ENCODE data around the gene NDUFS7. TPM values are rescaled to one million over a fixed set of nuclear protein-coding genes. Genes with fewer than 3 reads are reported as not detected.

The NDUFS7 gene
- total RNA-seq, 1 donor from 2014 or later: 84.3 TPM

- CTCF ChIA-PET: no interaction called here
- intact Hi-C loops (cut with micrococcal nuclease): no loop called here
- no peaks in the 10 kb centered on the region for H3K36me3 Mint-ChIP-seq (ENCODE audit: low read depth)
- no peaks in the 10 kb centered on the region for H3K27me3 Mint-ChIP-seq
- H3K9me3 Mint-ChIP-seq: no peaks in the 10 kb centered on the region
- no peak for ATAC-seq (ENCODE audit: low read depth)
- DNase-seq: no peak
- H3K27ac Mint-ChIP-seq: no peak overlapping the region
- peaks cover 17% of the 10 kb centered on the region for H3K4me1 Mint-ChIP-seq
- TF ChIP-seq, protein P1, sequence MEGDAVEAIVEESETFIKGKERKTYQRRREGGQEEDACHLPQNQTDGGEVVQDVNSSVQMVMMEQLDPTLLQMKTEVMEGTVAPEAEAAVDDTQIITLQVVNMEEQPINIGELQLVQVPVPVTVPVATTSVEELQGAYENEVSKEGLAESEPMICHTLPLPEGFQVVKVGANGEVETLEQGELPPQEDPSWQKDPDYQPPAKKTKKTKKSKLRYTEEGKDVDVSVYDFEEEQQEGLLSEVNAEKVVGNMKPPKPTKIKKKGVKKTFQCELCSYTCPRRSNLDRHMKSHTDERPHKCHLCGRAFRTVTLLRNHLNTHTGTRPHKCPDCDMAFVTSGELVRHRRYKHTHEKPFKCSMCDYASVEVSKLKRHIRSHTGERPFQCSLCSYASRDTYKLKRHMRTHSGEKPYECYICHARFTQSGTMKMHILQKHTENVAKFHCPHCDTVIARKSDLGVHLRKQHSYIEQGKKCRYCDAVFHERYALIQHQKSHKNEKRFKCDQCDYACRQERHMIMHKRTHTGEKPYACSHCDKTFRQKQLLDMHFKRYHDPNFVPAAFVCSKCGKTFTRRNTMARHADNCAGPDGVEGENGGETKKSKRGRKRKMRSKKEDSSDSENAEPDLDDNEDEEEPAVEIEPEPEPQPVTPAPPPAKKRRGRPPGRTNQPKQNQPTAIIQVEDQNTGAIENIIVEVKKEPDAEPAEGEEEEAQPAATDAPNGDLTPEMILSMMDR (IDR thresholded peaks at IDR 0.05): no peak
- POLR2A ChIA-PET: interaction anchor here (1.1 kb wide), 1 partner anchor 70 kb away, joined by 3 read pairs; no protein-coding TSS in a partner anchor
- no peak overlapping the region for H3K4me3 Mint-ChIP-seq
These were observed 34.5 kb upstream of the NDUFS7 start for GRCh38 chr19:1349211-1349610.

DNA sequence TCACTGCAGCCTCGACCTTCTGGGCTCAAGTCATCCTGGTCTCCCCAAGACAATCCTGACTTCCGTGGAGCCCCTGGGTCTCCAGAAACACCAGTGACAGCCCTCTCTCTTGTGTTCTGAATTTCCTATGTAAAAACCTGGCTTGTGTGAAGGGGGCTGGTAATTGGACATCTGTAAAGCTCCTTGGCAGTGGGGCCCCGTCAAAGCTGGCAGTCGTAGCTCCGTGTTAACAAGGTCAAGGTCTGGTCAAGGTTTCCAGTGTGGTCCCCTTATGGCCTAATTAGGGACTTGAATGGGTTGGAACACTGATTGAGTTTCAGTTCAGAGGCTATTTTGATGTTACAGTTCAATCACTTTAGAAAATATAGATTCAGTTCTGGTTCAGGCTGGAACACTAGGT is 32.8 kb upstream of the NDUFS7 start:
- ATAC-seq (ENCODE audit: low read depth) (no peak), DNase-seq (no peak)
- Mint-ChIP-seq H3K4me1 (peaks cover 11% of the 10 kb centered on the region), H3K27me3 (no peaks in the 10 kb centered on the region), H3K36me3 (ENCODE audit: low read depth) (peaks cover 2% of the 10 kb centered on the region), H3K4me3 (no peak overlapping the region), H3K27ac (no peak overlapping the region), H3K9me3 (no peaks in the 10 kb centered on the region)
- POLR2A ChIA-PET: no interaction called here
- intact Hi-C loops (cut with micrococcal nuclease): loop anchor here (5.0 kb wide), 1 partner anchor 56 kb away; the partner anchor contains the start of gene DAZAP1
- CTCF ChIA-PET: no interaction called here
- TF ChIP-seq, protein P1 (IDR thresholded peaks at IDR 0.05): no peak

GRCh38 chr19:1351381-1351851 is 32.3 kb upstream of the NDUFS7 start:
- peaks cover 4% of the 10 kb centered on the region for H3K36me3 Mint-ChIP-seq (ENCODE audit: low read depth)
- no peak for ATAC-seq (ENCODE audit: low read depth)
- H3K4me3 Mint-ChIP-seq: no peak overlapping the region
- TF ChIP-seq, protein P1 (IDR thresholded peaks at IDR 0.05): no peak
- no peaks in the 10 kb centered on the region for H3K27me3 Mint-ChIP-seq
- CTCF ChIA-PET: no interaction called here
- POLR2A ChIA-PET: no interaction called here
- H3K4me1 Mint-ChIP-seq: peaks cover 15% of the 10 kb centered on the region
- no peak for DNase-seq
- H3K9me3 Mint-ChIP-seq: no peaks in the 10 kb centered on the region
- intact Hi-C loops (cut with micrococcal nuclease): loop anchor here (5.0 kb wide), 1 partner anchor 56 kb away; the partner anchor contains the start of gene DAZAP1
- H3K27ac Mint-ChIP-seq: no peak overlapping the region

DNA sequence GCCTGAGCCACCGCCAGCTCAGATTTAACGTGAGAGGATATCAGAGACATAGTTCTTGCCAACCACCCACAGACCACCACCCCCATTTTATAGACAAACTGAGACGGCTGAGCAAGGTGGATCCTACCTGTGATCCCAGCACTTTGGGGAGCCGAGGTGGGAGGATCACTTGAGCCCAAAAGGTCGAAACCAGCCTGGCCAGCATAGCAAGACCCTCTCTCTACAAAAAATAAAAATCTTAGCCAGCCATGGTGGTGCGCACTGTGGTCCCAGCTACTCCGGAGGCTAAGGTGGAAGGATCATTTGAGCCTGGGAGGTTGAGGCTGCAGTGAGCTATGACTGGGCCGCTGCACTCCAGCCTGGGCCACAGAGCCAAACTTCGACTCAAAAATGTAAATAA is 30.6 kb upstream of the NDUFS7 start:
- CTCF ChIA-PET: interaction anchor here (0.6 kb wide), 1 partner anchor 23 kb away, joined by 3 read pairs; no protein-coding TSS in a partner anchor

DNA sequence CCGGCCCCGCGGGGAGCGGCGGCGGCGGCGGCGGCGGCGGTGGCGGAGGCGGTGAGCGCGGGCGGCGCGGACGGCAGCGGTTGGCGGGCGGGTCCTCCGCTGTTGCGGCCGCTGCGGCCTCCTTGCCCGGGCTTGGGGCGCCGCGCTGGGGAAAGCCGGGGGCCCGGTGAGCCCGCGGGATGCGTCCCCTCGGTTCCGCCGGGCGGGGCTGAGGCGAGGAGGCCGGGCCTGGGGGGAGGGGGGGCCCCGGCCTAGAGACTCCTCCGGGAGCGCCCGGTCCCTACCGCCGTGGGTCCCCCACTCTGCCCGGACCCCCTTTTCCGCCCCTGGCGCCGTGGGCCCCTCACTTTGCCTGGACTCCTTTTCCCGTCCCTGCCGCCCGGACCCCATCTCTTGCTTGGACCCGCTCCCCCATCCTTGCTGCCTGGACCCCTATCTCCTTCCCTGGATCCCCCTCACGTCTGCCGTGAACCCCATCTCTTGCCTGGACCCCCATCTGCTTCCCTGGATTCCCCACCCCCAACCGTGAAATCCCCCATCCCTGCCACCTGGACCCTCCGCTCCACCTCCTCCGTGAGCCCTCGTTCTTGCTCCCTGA is 28.6 kb upstream of the NDUFS7 start:
- Mint-ChIP-seq H3K36me3 (ENCODE audit: low read depth) (peaks cover 38% of the 10 kb centered on the region), H3K27me3 (no peaks in the 10 kb centered on the region), H3K9me3 (no peaks in the 10 kb centered on the region), H3K27ac (no peak overlapping the region), H3K4me3 (peak overlapping the region; percentile 86), H3K4me1 (peaks cover 13% of the 10 kb centered on the region)
- intact Hi-C loops (cut with micrococcal nuclease): loop anchor here (1.0 to 5.0 kb wide), 3 partner anchors 28 to 78 kb away; partner anchors contain the start of genes DAZAP1, FAM174C and NDUFS7
- TF ChIP-seq, protein P1 (IDR thresholded peaks at IDR 0.05): no peak
- peak; percentile 53 for ATAC-seq (ENCODE audit: low read depth)
- DNase-seq: no peak
- CTCF ChIA-PET: interaction anchor here (0.6 kb wide), 1 partner anchor 50 kb away, joined by 3 read pairs; no protein-coding TSS in a partner anchor
- POLR2A ChIA-PET: interaction anchor here (0.6 to 1.7 kb wide), 7 partner anchors 8 to 86 kb away, joined by 3 to 13 read pairs (median 6); partner anchors contain the start of genes CIRBP and FAM174C

More for the DNA sequence above, 30.6 kb upstream of the NDUFS7 start:
- Mint-ChIP-seq H3K27me3 (no peaks in the 10 kb centered on the region), H3K27ac (no peak overlapping the region), H3K9me3 (no peaks in the 10 kb centered on the region), H3K4me3 (no peak overlapping the region), H3K36me3 (ENCODE audit: low read depth) (peaks cover 18% of the 10 kb centered on the region), H3K4me1 (peaks cover 13% of the 10 kb centered on the region)
- no peak for ATAC-seq (ENCODE audit: low read depth)
- POLR2A ChIA-PET: no interaction called here
- intact Hi-C loops (cut with micrococcal nuclease): loop anchor here (5.0 kb wide), 1 partner anchor 54 kb away; the partner anchor contains the start of gene DAZAP1
- no peak for DNase-seq
- TF ChIP-seq, protein P1 (IDR thresholded peaks at IDR 0.05): no peak
